Stimulated activated CD4-positive, alpha-beta T cell treated with anti-CD3 and anti-CD28 coated beads, Interleukin-1b, Interleukin-23, amount 100 ng/mL, for 48 hours (primary cell): ENCODE data around the gene TRPT1.
A peak's percentile ranks its signal among the peaks of the same experiment; 100 is the strongest.

Source experiments
- DNase-seq: peaks from one replicate; pipeline ENCODE4 v3.0.0-alpha.2; 2020

TRPT1 gene

DNA sequence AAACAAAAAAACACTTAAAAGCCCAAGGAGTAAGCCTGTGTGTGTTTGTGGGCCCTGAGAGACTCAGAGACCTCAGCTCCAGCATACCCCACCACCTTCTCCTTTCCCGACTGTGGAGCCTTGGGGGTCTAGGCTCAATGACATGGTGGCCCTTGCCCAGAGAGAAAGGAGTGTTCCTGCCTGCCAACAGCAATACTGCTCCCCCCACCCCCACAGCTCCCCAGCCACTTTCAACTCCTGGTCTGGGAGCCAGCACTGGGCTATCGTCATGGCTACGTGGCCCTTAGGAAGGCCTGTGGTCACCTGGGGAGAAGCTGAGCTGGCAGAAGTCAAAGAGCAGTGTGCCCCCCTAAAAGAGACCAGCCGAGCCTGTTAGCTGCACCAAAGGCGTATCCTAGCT is 18.1 kb upstream of the TRPT1 start:
- no peak for DNase-seq

DNA sequence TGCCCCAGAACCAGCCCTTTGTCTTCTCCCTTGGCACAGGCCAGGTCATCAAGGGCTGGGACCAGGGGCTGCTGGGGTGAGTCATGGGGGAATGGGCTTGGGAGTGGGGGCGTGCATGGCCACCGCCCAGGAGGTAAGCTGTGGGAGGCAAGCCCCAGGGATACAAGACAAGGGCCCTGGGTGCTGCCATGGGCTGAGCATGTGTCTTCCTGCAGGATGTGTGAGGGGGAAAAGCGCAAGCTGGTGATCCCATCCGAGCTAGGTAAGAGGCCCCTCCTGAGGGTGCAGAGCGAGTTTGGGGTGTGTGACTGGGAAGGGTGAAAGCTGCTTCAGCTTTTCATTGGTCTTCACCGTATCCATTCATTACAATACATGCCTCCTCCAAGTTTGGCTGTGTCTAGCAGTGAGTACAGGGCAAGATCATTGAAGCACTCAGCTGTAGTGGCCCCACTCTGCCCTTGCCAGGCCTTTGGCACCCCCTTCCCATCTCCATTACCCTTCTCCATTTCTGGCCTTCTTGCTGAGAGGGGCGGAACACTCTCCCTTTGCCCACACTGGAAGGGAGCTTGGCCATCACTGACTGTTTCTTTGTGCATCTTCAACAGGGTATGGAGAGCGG is 17.4 kb upstream of the TRPT1 start:
- no peak for DNase-seq

DNA sequence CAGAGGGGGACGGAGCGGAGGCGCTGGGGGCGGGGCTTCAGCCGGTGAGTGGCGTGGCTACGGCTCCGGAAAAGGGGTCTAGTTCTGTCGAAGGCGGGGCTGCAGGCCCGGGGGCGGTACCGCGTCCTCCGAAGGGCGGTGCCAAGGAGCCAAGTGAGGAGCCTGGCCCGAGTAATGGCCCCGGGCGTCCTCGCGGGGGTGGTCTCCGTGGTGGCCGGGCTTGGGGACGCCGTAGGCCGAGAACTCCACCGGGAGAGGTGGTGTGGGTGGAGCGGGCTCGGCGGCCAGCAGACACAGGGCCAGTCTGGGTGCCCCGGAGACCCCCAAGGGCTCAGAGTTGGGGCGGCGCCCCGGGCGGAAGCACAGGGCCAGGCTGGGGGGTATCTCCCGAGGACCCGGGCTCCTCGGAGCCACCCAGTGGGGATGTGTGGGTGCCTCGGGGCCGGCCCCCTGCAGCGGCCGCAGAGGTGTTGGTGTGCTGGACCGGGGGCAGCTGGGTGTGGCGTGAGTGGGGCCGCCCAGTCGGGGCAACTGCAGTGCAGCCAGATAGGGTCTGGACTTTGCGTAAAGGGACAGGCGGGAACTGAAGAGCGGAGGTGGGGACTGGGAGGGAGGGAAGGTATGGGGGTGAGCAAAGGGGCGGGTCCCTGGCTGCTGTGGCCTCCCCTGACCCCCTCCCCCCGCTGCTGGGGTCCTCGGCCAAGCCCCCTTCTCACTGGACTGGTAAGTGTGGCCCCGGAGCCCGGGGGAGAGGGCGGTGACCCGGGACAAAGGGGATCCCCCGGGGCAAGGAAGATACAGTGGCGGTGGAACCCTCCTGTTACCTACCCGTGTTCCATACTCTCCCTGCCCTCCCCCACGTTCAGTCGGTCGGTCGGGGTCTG is 15.7 kb upstream of the TRPT1 start:
- DNase-seq: no peak

DNA sequence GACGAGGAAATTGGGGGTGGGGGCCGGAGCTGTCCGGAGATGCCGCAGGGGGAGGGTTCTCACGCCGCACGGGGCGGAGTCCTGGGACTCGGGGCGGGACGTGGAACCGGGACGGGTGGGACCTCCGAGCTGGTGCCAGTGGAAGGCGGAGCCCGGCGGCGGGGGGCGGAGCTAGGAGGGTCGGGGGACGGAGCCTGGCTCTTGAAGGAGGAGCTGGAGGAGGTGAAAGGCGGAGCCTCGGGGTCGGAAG is 15.2 kb upstream of the TRPT1 start:
- peak; percentile 100 for DNase-seq

DNA sequence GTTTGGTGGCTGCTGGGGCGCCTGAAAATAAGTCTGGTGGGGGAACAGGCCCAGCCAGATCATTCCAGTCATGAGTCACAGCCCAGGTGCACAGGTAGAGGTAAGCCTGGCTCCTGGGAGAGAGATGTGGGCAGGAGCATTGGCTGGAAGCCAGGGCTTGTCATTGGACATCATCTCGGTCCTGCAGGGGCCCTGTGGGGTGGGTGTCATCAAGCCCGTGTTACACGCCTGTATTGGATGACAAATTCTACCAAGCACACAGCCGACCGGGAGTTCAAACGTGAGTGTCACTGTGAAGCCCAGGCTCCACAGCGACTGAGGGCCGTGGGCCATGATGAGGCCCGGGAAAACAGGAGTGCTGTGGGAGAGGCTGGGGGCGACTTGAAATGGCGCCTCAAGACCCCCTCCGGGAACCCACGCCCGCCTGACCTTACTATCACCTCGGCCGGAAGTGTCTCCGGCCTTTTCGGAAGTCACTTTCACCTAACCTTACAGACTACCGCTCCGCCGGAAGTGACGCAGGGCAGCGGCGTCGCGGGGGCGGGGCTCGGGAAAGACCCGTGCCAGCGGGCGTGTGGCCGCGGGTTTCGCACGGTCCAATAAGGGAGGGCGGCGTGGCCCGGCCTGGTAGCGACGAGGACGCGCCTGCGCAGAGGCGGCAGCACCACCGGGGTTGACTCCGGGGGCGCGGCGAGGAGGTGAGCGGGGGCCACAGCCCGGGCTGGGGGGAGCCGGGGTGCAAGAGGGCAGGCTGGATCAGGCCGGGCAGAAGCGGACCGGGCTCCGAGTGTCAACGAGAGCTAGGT is 14.7 kb upstream of the TRPT1 start, which contains the start of gene FKBP2:
FKBP2 (plus strand) TSS at position 661 of the 806 bp plus-strand sequence. CDS start 1,293 bp downstream, outside the sequence.
- DNase-seq: peak; percentile 97

DNA sequence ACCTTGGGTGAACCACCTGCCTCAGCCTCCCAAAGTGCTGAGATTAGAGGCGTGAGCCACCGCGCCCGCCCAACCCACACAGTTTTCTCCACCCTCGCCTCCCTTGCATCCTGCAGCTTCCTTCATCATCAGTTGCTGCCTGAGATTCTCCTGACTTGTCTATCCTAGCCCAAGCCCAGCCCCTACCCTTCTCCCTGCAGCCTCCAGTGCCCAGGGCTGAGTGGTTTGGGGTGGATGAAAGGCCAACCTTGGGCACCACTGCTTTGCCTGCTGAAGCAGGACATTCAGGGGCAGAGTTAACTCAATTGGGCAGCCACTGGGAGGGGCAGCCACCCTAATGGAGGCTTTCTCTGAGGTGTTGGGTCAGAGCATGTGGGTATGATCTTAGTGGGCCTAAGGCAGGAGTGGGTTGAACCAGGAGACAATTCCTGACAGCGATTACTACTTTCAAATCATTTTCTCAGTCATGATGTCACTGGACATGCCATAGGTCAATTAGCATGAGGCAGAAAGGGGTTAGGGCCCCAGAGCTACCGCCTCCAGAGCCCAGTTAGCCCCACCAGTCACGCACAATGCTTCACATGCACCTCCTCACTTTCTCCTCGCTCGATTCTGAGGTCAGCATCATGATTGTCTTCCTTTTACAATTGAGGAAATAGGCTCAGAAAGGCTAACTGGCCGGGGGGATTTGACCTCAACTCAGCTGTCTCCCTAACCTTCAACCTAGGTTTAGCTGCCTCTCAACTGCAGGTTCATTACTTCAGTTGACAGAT is 13.9 kb upstream of the TRPT1 start:
- no peak for DNase-seq

DNA sequence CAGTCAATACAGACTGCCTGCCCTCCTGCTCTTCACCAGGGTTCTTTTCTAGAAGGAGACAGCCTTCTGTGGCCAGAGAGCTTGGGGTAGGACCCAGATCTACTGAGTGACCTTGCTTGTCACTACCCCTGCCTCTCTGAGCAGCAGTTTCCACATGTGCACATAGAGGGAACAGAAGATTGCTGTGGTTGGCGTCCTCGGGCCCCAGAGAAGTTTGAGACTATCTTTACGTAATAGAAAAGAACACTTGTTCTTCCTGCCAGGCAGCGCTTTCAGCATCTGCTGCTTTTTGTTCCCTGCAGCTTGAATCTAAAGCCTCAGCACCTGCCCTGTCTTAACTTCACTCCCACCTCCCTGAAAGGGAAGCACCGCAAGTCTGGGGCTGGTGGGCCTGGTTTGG is 13.0 kb upstream of the TRPT1 start:
- no peak for DNase-seq

DNA sequence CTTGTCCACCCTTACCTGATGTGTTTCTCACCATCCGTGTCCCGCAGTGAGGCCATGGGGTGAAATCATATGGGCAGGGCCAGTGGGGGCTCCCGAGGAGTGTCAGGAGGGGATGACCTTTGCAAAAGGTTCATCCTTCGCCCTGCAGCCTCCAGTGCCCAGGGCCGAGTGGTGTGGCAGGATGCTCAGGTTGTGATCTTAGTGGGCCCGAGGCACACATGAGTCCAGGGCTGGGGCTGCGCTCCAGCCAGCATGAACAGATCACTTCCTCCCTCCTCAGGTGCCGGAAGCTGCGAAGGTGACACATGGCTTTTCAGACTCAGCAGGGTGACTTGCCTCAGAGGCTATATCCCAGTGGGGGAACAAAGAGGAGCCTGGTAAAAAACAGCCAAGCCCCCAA is 12.1 kb upstream of the TRPT1 start:
- no peak for DNase-seq

DNA sequence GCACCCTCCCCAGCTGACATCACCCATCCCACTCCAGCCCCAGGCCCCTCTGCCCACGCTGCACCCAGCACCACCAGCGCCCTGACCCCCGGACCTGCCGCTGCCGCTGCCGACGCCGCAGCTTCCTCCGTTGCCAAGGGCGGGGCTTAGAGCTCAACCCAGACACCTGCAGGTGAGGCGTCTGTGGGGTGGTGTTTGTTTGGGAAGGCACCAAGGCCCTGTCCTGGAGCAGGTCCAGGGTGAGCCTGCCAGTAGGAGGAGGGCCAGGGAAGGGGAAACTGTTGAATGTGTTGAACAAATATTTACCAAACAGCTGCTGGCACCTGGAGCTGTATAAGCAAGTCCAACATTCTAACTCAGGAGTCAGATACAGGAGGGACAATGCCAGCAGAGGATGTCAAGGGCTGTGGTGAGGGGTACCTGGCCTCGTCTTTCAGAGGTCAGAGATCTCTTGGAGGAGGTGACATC is 11.5 kb upstream of the TRPT1 start:
- no peak for DNase-seq

DNA sequence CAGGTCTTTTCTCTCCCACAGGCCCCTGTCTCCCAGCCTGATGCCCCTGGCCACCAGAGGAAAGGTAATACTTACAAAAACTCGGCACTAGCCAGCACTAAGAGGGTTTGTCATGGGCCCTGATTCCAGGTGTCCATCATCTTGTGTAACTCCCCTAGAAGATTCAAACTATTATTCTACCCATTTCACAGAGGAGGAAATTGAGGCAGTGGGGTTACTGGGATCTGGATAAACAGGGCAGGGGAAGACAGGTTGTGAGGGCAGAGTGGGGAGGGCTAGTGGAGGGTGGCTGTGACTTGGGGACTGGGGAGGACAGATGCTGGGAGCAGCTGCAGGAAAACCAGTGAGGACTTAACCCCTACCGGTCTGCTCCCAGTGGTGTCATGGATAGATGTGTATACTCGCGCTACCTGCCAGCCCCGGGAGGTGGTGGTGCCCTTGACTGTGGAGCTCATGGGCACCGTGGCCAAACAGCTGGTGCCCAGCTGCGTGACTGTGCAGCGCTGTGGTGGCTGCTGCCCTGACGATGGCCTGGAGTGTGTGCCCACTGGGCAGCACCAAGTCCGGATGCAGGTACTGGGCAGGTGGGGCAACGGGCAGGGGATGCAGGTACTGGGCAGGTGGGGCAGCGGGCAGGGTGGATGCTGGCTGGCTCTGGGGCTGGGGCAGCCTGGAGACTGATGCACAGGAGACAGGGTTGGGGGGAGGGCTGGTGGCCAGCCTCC is 9.6 kb upstream of the TRPT1 start:
- DNase-seq: no peak

DNA sequence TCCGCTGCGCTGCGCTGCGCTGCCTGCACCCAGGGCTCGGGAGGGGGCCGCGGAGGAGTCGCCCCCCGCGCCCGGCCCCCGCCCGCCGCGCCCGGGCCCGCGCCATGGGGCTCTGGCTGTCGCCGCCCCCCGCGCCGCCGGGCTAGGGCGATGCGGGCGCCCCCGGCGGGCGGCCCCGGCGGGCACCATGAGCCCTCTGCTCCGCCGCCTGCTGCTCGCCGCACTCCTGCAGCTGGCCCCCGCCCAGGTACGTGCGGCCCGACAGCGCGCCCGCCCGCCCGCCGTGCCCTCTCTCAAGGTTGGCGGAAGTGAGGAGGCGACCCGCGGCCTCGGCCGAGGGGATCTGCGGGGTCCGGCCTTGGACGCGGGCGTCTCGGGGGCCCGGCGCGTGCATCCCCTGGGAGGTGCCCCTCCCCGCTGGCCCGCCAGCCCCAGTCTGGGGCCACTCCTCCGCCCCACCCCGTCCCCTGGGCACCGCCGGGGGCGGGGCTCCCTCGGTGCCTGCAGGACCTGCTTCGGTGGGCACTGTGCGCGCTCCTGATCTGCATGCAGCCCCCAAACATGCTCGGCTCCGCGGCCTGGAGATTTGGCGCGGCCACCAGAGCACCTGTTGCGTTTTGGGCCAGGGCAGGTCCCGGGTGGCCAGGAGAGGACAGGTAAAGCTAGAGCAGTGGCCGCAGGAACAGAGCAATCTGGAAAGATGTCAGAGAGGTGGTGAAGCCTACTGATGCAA is 8.8 kb upstream of the TRPT1 start:
- no peak for DNase-seq

DNA sequence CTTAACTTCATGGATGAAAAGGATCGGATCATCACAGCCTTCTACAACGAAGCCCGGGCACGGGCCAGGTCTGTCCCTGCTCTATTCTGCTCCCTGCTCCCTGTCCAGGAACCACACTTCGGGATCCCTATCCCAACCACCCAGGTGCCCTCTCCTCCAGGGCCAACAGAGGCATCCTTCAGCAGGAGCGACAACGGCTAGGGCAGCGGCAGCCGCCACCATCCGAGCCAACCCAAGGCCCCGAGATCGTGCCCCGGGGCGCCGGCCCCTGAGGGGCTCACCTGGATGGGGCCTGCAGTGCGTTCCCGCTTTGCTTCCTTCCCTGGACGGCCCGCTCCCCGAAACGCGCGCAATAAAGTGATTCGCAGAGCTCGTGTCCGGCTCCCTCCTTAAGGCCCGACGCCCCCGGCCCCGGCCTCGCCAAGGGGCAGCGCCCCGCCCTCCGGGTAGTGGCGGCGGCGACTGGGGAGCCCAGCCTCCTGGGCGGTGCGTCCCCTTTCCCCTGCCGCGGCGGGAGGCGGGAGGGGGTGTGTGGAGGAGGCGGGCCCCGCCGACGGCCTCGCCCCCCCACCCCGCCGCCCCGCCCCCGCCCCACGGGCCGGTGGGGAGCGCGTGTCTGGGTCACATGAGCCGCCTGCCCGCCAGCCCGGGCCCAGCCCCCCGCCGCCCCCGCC is 8.1 kb upstream of the TRPT1 start, which contains the start of gene VEGFB:
VEGFB (plus strand) TSS at position 672 of the 674 bp plus-strand sequence. CDS start 250 bp downstream, outside the sequence.
- DNase-seq: peak; percentile 56

DNA sequence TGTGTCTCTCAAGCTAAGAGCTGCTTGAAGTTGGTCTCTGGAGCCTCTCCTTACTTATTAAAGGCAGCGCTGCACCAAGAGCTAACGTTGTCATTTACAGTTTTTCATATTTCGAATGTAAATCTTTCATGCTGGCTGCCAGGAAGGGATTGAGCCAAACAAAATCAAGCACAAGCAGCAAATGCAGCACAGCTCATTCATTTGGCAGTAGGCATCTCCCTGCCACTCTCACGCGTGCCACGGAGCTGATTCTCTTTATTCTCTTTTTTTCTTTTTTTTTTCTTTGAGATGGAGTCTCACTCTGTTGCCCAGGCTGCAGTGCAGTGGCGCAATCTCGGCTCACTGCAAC is 7.0 kb upstream of the TRPT1 start:
- DNase-seq: no peak

DNA sequence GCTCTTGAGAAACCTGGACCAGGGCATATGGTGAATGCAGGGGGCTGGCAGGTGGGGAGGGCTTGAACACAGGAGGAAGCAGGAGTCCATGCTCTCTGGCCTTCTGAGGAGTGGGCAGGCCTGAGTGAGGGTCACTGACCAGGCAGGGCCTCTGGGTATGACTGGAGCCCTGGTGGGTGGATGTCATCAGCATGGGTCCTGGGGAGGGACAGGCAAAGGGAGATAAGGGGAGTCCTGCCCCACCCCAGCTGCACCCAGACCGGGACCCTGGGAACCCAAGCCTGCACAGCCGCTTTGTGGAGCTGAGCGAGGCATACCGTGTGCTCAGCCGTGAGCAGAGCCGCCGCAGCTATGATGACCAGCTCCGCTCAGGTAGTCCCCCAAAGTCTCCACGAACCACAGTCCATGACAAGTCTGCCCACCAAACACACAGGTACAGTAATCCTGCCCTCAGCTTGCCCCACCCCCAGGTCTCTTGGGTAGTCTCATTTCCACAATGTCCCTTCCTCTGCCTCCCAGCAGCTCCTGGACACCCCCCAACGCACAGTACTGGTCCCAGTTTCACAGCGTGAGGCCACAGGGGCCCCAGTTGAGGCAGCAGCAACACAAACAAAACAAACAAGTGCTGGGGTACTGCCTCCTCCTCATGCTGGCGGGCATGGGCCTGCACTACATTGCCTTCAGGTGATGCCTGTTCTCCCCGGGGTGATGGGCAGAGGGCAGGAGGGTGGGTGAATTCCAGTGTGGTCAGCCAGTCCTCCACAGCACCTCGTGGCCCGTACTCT is 6.4 kb upstream of the TRPT1 start:
- DNase-seq: no peak

DNA sequence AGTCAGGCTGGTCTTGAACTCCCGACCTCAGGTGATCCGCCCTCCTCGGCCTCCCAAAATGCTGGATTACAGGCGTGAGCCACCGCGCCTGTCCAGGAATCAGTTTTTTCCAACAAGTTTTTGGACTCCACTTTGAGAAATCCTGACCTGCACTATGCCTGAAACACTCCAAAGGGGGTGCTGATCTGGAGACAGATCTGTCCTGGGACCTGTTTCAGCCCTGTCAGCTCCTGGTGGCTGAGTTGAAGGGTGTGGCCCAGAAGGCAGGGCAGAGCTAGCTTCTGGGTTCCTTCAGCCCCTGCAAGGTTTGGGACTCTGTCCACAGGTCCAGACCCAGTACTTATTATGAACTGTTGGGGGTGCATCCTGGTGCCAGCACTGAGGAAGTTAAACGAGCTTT is 5.6 kb upstream of the TRPT1 start:
- DNase-seq: no peak

DNA sequence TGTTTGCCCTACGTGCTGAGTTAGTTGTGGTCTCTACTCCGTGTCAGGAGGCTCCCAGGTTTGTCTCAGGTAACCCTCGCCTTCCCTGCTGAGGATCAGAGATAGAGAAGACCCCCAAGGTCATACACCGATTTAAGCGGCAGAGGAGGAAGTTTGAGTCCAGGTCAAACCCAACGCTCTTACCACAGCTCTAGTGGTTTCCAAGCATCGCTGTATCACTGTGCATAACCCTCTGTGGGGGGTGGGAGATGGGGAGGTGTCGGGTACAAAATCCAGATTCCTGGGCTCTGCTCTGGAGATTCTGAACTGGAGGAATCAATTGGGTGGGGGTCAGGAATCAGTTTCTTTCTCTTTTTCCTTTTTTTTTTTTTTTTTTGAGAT is 5.0 kb upstream of the TRPT1 start:
- no peak for DNase-seq

DNA sequence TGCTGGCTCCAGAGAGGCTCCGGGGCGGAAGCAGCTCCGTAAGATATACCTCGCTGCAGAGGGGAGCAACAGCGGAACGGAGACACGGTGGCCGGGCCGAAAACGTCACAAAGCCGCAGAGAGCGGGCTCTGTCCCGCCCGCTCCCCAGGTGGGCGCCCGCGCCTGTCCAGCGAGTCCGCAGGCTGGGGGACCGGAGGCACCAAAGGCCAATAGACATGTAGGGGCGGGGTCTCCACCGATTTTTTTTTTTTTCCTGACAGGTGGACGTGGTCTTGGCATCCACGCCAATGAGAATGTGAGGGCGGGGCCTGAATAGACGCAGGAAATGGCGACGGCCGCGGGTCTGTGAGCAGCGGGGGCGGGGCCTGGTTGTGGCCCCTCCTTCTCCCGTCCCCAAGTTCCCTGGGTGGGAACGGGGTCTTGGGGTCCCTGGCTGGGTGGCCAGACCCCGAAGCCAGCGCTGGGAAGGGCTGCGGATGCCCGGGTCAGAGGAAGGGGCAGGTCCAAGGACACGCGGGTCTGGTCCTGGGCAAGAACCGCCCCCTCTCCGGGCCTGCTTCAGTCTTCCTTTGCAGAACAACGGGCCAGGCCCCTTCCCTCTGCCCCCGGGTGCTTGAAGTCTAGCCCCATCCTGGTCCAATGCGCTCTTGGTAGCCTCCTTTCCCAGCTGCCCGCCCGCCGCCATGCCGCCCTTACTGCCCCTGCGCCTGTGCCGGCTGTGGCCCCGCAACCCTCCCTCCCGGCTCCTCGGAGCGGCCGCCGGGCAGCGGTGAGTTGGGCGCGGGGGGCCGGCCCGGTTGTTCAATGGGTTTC is 4.4 kb upstream of the TRPT1 start, which contains the start of gene DNAJC4:
DNAJC4 (plus strand) TSS at position 378 of the 814 bp plus-strand sequence; CDS start at position 685, 307 bp downstream.
- peak; percentile 85 for DNase-seq

DNA sequence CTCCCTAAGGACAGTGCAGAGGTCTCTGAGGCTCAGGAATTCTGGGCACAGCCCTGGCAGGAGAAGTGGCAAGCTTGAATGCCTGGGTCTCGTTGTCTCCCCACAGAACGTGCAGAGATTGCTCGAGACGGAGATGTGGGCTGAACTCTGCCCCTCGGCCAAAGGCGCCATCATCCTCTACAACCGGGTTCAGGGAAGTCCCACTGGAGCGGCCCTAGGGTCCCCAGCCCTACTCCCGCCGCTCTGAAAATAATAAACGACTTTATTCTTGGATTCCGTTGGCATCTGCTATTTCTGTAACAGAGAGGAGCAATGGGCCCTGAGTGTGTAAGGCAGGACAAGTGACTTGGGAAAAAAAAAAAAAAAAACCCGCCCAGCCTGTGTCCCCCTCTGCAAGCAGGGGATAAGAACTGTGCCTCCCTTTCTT is 3.8 kb upstream of the TRPT1 start:
- DNase-seq: no peak
